ENCODE data around the gene ERMAP.
A peak's percentile ranks its signal among the peaks of the same experiment; 100 is the strongest.

ERMAP gene

GRCh38 chr1:42816585-42817439 lies at the start of gene ERMAP, which contains the start of gene SVBP:
ERMAP (plus strand) TSS chr1:42817122; CDS start chr1:42830449, 13,327 bp downstream.
SVBP (minus strand) TSS chr1:42817397; CDS start chr1:42816544, 853 bp downstream.
- peak; percentile 94 to 97 for DNase-seq (ENCODE audit: low read depth in 2 of 2)

- no peak for DNase-seq (ENCODE audit: low read depth in 2 of 2)
Observed at GRCh38 chr1:42767510-42768000, 49.4 kb upstream of the ERMAP start.

- DNase-seq (ENCODE audit: low read depth in 2 of 2): no peak
Observed at GRCh38 chr1:42768172-42768571, 48.8 kb upstream of the ERMAP start.

- DNase-seq (ENCODE audit: low read depth in 2 of 2): no peak
Observed at GRCh38 chr1:42769811-42770210, 47.1 kb upstream of the ERMAP start.

GRCh38 chr1:42773420-42773819 lies 43.5 kb upstream of the ERMAP start:
- no peak for DNase-seq (ENCODE audit: low read depth in 2 of 2)

- DNase-seq (ENCODE audit: low read depth in 2 of 2): no peak
Observed at GRCh38 chr1:42774928-42775526, 41.9 kb upstream of the ERMAP start.

- DNase-seq (ENCODE audit: low read depth in 2 of 2): no peak
Observed at GRCh38 chr1:42776502-42776901, 40.4 kb upstream of the ERMAP start.

- DNase-seq (ENCODE audit: low read depth in 2 of 2): no peak
Observed at GRCh38 chr1:42777852-42778251, 39.1 kb upstream of the ERMAP start.

GRCh38 chr1:42779725-42780124 lies 37.2 kb upstream of the ERMAP start:
- DNase-seq (ENCODE audit: low read depth in 2 of 2): no peak

- DNase-seq (ENCODE audit: low read depth in 2 of 2): no peak
Observed at GRCh38 chr1:42780176-42780575, 36.7 kb upstream of the ERMAP start.

- no peak for DNase-seq (ENCODE audit: low read depth in 2 of 2)
Observed at GRCh38 chr1:42783092-42783491, 33.8 kb upstream of the ERMAP start.

- no peak for DNase-seq (ENCODE audit: low read depth in 2 of 2)
Observed at GRCh38 chr1:42784547-42784945, 32.4 kb upstream of the ERMAP start.

GRCh38 chr1:42784946-42785693 lies 31.8 kb upstream of the ERMAP start, which contains the start of gene TMEM269:
TMEM269 (plus strand) TSS chr1:42784991; CDS start chr1:42789894, 4,903 bp downstream.
- peak in 1 of 2 donors; percentile 18 for DNase-seq (ENCODE audit: low read depth in 2 of 2)

GRCh38 chr1:42786097-42786496 lies 30.8 kb upstream of the ERMAP start:
- DNase-seq (ENCODE audit: low read depth in 2 of 2): no peak

GRCh38 chr1:42788021-42788420 lies 28.9 kb upstream of the ERMAP start:
- no peak for DNase-seq (ENCODE audit: low read depth in 2 of 2)

GRCh38 chr1:42793824-42794223 lies 23.1 kb upstream of the ERMAP start:
- no peak for DNase-seq (ENCODE audit: low read depth in 2 of 2)

- no peak for DNase-seq (ENCODE audit: low read depth in 2 of 2)
Observed at GRCh38 chr1:42797414-42797813, 19.5 kb upstream of the ERMAP start.

- DNase-seq (ENCODE audit: low read depth in 2 of 2): no peak
Observed at GRCh38 chr1:42797979-42798378, 18.9 kb upstream of the ERMAP start.

- no peak for DNase-seq (ENCODE audit: low read depth in 2 of 2)
Observed at GRCh38 chr1:42801832-42802473, 15.0 kb upstream of the ERMAP start.

- DNase-seq (ENCODE audit: low read depth in 2 of 2): no peak
Observed at GRCh38 chr1:42806171-42806570, 10.8 kb upstream of the ERMAP start.

- DNase-seq (ENCODE audit: low read depth in 2 of 2): no peak
Observed at GRCh38 chr1:42806593-42806992, 10.3 kb upstream of the ERMAP start.

All from stimulated activated CD8-positive, alpha-beta memory T cell treated with anti-CD3 and anti-CD28 coated beads, Interleukin-2, amount 100 ng/mL, for 48 hours (primary cell).